ENCODE results near the gene CKS2. TPM values are rescaled to one million over a fixed set of nuclear protein-coding genes. Genes with fewer than 3 reads are reported as not detected.
"Not testable (repeated sequence)": the region's sequence is repeated elsewhere in the genome, so short reads cannot be mapped to it uniquely, and the experiment has no call there.

Gene CKS2
- polyA plus RNA-seq (ENCODE audit: insufficient read length), result 29.0 TPM

DNA sequence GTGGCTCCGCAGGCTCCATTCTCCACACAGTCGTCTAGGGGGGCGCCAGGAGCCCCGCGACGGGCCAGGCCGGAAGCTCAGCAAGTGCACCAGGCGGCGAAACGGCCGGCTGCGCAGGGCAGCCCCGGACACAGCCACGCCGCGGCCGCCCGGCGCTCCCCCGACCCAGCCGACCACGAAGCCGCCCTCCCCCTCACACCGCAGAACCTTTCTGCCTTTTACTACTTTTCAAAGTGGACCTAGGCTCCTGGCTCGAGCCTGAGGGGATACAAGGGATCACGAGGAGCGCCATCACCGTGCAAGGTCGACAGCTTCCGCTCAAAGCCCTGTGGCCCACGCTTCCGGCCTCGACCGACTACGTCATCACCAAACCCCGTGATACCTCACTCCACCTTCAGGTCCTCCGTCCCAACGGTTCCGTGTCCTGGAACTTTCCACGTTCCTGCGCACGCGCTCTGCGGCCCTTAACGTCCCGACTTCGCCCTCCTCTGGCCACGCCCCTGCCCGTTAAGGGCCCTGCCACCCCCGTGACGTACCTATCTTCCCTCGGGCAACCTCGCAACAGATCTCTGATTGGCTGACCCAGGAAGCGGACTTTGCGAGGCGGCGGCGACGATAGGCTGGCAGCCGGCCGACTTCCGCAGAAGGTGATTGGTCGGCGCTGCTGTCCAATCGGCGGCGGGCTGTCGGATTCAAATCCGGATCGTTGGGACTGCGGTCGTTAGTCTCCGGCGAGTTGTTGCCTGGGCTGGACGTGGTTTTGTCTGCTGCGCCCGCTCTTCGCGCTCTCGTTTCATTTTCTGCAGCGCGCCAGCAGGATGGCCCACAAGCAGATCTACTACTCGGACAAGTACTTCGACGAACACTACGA lies at the start of gene CKS2:
TSS of gene CKS2 (plus strand) at position 721 of the 871 bp plus-strand sequence. CDS start at position 819, 98 bp downstream.
- DNase-seq, result peak; percentile 100

DNA sequence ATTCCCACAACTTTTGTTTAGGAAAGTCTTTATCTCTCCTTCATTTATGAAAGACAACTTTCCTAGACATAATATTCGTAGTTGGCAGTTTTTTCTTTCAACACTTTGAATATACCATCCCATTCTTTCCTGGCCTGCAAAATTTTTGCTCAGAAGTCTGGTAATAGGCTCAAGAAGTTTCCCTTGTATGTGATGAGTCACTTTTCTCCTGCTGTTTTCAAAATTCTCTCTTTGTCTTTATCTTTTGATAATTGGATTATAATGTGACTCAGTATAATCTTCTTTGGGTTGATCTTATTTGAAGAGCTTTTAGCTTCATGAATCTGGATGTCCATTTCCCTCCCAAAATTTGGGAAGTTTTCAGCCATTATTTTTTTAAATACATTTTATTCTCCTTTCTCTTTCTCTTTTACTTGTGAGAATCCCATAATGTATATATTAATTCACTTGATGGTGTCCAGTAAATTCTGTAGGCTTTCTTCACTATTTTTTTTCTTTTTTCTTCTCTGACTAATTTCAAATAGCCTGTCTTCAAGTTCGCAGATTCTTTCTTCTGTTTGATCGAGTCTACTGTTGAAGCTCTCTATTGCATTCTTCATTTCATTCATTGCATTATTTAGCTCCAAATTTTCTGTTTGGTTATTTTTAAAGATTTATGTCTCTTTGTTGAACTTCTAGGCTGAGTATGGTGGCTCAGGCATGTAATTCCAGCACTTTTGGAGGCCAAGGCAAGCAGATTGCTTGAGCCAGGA lies 37.3 kb upstream of the CKS2 start:
- DNase-seq, result no peak

DNA sequence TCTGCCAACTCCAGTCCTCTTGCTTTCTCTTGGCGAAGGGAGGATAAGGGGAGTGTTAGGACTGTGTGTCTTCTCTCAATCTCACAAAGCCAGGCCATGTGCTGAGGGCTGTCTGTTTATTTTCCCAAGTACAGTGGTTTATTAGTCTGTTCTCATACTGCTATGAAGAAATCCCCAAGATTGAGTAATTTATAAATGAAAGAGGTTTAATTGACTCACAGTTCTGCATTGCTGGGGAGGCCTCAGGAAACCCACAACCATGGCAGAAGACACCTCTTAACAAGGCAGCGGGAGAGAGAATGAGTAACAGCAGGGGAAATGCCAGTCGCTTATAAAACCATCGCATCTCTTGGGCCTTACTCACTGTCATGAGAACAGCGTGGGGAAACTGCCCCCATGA lies 36.2 kb upstream of the CKS2 start:
- DNase-seq, result no peak

DNA sequence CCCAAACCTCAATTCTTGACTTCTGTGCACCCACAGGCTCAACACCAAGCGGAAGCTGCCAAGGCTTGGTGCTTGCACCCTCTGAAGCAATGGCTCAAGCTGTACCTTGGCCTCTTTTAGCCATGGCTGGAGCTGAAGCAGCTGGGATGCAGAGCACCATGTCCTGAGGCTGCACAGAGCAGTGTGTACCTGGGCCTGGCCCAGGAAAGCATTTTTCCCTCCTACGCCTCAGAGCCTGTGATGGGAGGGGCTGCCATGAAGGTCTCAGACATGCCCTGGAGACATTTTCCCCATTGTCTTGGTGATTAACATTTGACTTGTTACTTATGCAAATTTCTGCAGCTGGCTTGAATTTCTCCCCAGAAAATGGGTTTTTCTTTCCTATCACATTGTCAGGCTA lies 35.0 kb upstream of the CKS2 start:
- DNase-seq, result not testable (repeated sequence)

DNA sequence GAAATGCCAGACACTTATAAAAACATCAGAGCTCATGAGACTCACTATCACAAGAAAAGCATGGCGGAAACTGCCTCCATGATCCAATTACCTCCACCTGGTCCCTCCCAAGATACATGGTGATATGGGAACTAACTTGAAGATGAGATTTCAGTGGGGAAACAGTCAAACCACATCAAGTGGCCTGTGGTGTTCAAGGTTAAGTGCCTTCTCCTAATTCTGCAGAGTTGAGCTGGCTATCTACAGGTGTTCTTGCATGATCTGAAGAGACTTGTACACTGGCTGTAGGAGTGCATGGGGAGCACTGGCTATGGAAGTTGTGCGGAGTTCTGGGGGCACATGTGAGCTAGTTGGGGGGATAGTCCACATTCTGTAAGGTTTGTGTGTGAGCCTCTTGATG lies 34.0 kb upstream of the CKS2 start:
- DNase-seq, result no peak

DNA sequence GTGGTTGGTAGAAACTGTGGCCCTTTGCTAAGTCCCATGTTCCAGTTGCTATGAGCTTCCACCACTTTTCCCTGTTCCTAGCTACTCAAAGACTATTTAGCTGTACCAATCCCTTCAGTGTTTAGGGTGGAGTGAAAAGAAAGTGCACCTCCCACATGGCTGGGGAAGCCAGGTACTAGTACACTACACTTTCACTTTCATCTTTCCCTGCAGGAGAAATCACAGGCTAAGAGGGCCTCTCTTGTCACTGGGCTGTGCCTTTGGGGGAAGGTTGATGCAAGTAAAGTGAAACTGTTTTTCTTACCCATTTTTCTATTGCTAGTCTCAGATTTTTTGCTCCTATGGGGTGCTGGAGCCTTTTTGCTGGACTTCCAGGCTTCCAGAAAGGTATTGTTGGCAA lies 33.5 kb upstream of the CKS2 start:
- no peak for DNase-seq

DNA sequence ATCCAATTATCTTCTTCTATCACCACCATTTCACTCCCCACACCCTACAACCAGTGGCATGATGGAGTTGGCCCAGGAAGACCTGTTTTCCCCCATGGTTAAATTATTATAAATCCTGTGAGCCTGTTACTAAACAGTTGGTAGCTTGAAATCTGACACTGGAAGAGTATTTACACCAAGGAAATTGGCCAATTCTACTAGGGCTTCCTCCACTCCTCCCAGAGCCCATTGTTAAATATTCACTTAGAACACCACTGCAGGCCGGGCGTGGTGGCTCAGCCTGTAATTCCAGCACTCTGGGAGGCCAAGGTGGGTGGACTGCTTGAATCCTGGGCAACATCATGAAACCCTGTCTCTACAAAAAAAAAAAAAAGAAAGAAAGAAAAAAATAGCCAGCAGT lies 32.4 kb upstream of the CKS2 start:
- no peak for DNase-seq

DNA sequence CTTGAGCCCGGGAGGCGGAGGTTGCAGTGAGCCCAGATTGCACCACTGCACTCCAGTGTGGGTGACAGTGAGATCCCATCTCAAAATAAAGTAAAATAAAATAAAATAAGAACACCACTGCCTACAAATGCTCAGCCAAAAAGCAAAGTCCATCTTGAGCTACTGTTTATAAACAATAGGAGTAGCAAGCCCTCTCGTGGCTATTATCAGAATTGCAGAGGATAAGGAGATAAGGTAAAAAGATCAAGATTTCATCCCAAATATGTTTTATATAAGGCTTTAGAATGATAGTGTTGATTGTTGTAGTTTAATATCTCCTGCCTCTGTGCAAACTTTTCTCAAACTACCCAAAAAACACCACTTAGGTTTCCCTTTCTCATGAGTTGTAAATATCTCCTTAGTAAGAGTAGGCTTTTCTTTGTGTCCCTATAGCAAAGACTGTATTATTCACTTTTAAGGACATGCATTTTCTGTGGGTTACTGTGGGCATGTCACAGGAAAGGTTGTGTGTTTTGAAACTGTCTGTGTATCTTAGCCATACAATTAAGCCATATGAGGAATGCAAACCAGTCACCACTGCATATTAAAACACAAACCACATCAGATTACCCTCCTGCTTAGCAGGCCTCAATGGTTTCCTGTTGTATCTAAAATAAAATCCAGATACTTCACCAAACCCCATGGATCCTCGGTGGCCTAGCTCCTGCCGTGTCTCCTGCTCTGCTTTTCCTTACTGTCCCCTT lies 31.8 kb upstream of the CKS2 start:
- peak; percentile 26 for DNase-seq

DNA sequence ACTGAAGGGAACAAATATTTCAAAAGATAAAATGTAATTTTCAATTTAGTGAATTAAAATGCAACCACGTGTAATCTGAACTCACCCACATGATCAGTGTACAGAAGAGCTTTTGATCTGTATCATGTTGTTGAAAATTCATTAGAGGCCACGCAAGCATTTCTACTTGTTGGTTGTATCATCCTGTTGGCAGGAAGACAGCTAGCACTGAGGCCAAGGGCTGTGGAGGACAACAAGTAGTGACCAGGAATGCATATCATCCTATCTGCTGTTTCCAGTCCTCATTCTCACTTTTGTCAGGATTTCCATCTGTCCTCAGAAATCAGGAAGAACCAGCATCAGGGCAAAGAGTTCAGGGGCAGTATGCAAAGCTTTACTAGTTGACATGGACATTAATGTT lies 29.9 kb upstream of the CKS2 start:
- no peak for DNase-seq

DNA sequence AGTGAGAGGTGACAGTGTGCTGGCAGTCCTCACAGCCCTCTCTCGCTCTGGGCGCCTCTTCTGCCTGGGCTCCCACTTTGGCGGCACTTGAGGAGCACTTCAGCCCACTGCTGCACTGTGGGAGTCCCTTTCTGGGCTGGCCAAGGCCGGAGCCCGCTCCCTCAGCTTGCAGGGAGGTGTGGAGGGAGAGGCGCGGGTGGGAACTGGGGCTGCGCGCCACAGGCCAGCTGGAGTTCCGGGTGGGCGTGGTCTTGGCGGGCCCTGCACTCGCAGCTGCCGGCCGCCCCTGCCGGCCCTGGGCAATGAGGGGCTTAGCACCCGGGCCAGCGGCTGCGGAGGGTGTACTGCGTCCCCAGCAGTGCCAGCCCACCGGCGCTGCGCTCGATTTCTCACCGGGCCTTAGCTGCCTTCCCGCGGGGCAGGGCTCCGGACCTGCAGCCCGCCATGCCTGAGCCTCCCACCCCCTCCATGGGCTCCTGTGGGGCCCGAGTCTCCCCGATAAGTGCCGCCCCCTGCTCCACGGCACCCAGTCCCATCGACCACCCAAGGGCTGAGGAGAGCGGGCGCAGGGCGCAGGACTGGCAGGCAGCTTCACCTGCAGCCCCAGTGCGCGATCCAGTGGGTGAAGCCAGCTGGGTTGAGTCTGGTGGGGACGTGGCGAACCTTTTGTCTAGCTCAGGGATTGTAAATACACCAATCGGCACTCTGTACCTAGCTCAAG lies 28.6 kb upstream of the CKS2 start:
- DNase-seq, result peak; percentile 11

DNA sequence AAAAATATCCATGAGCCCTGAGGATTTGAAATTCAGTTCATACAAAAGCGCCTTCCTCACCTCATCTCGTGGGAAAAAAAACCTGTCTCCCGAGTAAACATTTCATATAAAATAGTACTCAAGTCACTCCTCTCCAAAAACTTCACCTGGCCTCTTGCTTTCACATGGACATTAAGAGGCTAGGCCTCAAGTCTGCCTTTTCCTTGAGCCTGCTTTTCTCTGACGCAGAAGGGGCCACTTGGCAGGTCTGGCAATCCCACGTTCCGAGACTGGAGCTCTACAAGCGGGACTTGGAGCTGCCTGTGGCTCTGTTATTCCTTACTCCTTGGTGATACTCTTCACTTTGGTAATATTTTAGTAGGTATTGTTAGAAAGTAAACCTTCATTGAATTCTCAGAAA lies 26.9 kb upstream of the CKS2 start:
- no peak for DNase-seq

DNA sequence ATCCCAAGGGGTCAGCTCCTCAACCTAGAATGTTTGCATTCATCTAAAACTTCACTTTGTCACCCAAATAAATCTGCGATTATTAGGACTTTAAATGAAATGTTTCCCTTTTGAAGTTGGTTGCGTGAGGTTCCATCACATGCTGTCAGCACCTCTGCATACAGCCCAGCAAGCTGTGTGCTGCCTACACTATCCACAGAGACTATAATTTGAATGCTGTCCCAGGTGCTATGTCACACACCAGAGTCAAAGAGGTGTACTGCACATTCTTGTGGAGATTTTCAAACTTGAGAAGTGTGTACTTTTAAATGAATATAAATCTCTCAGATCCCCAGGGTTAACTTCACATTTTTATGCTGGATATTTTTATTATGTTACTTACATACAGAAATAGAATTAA lies 19.3 kb upstream of the CKS2 start:
- DNase-seq, result no peak

DNA sequence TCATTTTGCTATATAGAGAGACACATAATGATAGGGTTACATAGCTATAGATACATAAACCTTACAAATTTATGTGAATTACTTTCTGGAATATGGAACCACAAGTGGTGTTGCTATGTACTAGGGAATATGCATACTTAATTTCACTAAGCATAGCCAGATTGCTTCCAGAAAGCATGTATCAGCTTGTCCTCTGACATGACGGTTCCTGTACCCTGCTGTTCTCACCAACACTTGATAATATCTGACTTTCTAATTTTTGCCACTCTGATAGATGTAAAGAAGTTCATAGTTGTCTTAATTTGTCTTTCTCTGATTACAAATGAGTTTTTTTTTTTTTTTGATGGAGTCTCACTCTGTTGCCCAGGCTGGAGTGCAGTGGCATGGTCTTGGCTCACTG lies 18.0 kb upstream of the CKS2 start:
- DNase-seq, result no peak

DNA sequence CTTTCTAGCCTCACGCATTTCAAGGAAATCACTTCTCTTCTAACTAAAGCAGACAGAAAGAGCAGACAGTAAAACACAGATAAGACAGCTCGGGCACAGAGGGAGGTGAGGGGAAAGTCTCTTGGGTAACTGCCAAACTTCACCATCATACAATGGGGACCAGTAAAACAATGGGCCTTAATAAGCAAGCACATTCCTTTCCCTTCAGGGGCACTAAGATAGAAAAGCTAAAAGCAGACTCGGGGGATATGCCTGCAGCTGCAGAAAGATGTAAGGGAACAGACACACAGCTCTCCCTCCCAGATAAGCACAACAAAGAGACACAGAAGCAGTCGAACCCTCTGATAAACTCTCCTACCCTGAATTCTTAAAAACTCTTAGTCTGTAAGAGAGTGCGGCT lies 15.6 kb upstream of the CKS2 start:
- no peak for DNase-seq

DNA sequence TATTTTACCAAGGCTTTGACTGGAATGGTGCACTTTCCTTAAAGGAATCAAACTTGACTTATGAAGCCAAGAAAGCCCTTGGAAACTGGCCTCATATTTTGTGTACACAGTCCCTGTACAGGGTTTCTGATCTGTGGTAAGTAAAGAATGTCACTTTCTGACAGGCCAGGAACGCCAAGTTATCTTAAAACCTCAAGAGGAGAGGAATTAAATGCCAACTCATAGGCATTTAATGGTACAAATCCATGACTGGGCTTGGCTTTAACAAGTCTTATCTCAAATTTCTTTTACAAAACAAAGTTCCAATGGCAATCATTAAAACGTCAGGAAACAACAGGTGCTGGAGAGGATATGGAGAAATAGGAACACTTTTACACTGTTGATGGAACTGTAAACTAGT lies 9.0 kb upstream of the CKS2 start:
- not testable (repeated sequence) for DNase-seq

DNA sequence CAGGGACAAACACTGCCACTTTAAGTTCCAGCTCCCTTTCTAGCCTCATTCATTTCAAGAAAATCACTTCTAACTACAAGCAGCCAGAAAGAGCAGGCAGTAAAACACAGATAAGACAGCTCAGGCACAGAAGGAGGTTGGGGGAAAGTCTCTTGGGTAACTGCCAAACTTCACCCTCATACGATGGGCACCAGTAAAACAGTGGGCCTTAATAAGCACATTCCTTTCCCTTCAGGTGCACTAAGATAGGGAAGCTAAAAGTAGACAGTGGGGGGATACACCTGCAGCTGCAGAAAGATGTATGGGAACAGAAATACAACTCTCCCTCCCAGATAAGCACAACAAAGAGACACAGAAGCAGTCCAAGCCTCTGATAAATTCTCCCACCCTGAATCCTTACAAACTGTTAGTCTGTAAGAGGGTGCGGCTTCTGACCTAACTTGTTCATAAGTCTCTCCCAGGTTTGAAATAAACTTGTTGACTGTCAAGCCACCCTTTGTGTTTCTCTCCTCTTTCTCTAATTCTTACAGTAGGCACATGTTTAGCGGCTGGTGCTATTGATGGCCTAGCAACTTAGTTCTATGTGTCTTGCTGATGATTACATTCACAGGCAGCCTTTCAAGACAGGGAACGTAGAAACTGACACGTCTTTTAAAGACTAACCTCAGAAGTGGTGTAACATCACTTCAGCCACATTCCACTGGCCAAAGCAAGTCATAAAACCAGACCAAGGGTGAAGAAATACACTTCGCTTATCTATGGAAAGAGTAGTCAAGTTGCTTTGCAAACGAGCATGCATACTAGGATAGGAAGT lies 6.8 kb upstream of the CKS2 start:
- no peak for DNase-seq

DNA sequence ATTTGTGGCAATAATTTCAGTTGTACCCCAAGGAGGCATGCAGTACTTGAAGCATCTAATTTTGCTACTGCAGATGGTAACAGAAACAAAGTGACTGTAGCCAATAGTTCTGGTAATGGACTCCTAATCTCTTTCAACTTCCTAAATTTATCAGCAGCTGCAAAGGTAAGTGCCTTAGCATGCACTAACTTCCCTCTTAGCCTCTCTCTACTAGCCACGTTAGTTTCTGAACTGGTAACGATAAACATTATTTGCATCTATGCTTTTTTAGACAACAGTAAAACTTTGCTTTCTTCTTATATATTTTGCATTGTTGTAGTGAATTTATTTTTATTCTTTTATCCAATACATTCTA lies 6.2 kb upstream of the CKS2 start:
- no peak for DNase-seq

DNA sequence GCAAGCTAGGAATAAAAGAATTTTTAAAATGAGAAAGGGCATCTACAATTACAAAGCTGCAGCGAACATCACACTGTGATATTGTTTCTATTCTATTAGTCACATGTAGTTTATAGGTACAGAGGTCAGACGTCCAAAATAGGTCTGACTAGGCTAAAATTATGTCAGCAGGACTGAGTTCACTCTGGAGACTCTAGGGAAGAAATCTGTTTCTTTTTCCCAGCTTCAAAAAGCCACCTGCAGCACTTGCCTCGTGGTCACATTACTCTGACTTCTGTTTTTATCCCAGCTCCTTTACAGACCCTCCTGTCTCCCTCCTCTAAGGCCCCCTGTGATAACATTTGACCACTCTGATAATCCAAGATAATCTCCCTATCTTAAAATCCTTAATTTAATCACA lies 5.1 kb upstream of the CKS2 start:
- DNase-seq, result no peak

DNA sequence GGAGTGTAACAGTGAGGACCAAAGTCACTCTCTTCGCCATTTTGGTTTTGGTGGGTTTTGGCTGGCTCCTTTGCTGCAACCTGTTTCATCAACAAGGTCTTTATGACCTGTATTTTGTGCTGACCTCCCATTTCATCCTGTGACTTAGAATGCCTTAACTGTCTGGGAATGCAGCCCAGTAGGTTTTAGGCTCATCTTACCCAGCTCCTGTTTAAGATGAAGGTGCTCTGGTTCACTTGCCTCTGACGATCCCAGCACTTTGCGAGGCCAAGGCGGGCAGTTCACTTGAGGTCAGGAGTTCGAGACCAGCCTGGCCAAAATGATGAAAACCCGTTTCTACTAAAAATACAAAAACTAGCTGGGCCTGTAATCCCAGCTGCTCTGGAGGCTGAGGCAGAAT lies 1.8 kb upstream of the CKS2 start:
- no peak for DNase-seq

DNA sequence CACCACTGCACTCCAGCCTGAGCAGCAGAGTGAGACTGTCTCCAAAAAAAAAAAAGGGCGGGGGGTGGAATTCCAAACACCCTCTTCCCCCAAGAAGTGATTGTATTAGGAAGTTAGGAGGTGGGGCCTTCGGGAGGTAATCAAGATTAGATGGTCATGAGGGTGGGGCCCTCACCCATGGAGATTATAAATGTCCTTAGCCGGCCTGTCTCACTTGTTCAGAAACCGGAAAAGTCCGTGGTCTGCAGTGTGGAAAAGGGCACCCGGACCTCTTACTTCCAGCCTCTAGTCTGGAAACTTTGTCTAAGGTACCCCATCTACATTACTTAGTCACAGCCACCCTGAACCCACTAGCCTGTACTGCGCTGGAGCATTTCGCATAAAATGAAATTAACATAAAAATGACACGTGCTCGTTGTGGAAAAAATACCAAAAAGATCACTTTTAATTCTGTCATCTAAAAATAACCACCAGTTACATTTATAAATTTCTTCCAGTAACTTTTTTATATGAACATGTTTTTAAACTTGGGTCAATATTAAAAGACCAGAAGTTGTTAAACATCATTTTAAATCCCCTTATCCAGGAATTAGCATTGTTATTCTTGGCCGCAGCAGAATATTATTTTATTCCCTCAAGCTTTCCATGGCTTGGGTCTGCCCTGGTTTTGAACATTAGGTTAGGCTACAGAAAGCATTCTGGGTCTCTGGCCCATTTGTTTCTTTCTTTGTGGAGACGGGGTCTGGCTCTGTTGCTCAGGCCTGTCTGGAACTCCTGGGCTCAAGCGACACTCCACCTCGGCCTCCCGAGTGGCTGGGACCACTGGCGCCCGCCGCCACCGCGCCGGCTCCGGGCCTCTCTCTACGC lies 1.2 kb upstream of the CKS2 start:
- DNase-seq, result peak; percentile 15
